ENCODE measurements around the gene ARID1B. TPM values are rescaled to one million over a fixed set of nuclear protein-coding genes. Genes with fewer than 3 reads are reported as not detected.

Gene ARID1B
- total and polyA plus RNA-seq, 2 experiments from 2014 or later = 32.9 to 67.0 TPM

- Histone ChIP-seq H4K20me1 (ENCODE audit: insufficient read depth, poor library complexity, severe bottlenecking) (peaks cover 24% of the 10 kb centered on the region), H3K79me2 (peaks cover 80% of the 10 kb centered on the region), H3K4me1 (ENCODE audit: insufficient read depth) (peaks cover 20% of the 10 kb centered on the region), H3K9me3 (ENCODE audit: low read depth) (no peaks in the 10 kb centered on the region), H2AFZ (no peak overlapping the region), H3K9me2 (replicated peaks; ENCODE audit: insufficient read depth) (no peaks in the 10 kb centered on the region), H3K36me3 (replicated peaks; ENCODE audit: insufficient read depth, low read depth) (no peaks in the 10 kb centered on the region), H3K27me3 (no peaks in the 10 kb centered on the region), H3K4me3 (no peak overlapping the region), H3K27ac (no peak overlapping the region), H3K4me2 (no peak overlapping the region)
- 100% methylated on average over 1 of the region's 1 CpG for WGBS (ENCODE audit: low lambda C conversion rate, missing lambda C conversion rate)
- no peak for DNase-seq (ENCODE audit: low spot score)
- TF ChIP-seq, protein P1, sequence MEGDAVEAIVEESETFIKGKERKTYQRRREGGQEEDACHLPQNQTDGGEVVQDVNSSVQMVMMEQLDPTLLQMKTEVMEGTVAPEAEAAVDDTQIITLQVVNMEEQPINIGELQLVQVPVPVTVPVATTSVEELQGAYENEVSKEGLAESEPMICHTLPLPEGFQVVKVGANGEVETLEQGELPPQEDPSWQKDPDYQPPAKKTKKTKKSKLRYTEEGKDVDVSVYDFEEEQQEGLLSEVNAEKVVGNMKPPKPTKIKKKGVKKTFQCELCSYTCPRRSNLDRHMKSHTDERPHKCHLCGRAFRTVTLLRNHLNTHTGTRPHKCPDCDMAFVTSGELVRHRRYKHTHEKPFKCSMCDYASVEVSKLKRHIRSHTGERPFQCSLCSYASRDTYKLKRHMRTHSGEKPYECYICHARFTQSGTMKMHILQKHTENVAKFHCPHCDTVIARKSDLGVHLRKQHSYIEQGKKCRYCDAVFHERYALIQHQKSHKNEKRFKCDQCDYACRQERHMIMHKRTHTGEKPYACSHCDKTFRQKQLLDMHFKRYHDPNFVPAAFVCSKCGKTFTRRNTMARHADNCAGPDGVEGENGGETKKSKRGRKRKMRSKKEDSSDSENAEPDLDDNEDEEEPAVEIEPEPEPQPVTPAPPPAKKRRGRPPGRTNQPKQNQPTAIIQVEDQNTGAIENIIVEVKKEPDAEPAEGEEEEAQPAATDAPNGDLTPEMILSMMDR (IDR thresholded peaks at IDR 0.05; ENCODE audit: poor library complexity) = no peak
- no peak for TF ChIP-seq EZH2phosphoT487 (IDR thresholded peaks at IDR 0.05; ENCODE audit: low read depth, severe bottlenecking, unreplicated experiment)
Measured at GRCh38 chr6:157074969-157075368, 297.8 kb downstream of the ARID1B start.

- TF ChIP-seq EZH2phosphoT487 (IDR thresholded peaks at IDR 0.05; ENCODE audit: low read depth, severe bottlenecking, unreplicated experiment) (no peak), EZH2 (IDR thresholded peaks at IDR 0.05; ENCODE audit: borderline replicate concordance) (no peak)
- TF ChIP-seq, protein P1 (IDR thresholded peaks at IDR 0.05; ENCODE audit: poor library complexity) = no peak
- Histone ChIP-seq H3K4me1 (ENCODE audit: insufficient read depth) (peaks cover 12% of the 10 kb centered on the region), H3K9me3 (ENCODE audit: low read depth) (no peaks in the 10 kb centered on the region), H3K9me2 (replicated peaks; ENCODE audit: insufficient read depth) (no peaks in the 10 kb centered on the region), H3K27ac (no peak overlapping the region), H3K4me2 (no peak overlapping the region), H3K36me3 (replicated peaks; ENCODE audit: insufficient read depth, low read depth) (no peaks in the 10 kb centered on the region), H3K27me3 (no peaks in the 10 kb centered on the region), H3K4me3 (no peak overlapping the region), H2AFZ (no peak overlapping the region), H4K20me1 (ENCODE audit: insufficient read depth, poor library complexity, severe bottlenecking) (peaks cover 29% of the 10 kb centered on the region), H3K79me2 (peaks cover 87% of the 10 kb centered on the region)
- 97% methylated on average over 8 of the region's 8 CpGs for WGBS (ENCODE audit: low lambda C conversion rate, missing lambda C conversion rate)
- no peak for DNase-seq (ENCODE audit: low spot score)
Measured at GRCh38 chr6:157075549-157076450, 298.6 kb downstream of the ARID1B start.

- no peaks in the 10 kb centered on the region for H3K36me3 ChIP-seq (replicated peaks; ENCODE audit: insufficient read depth, low read depth)
- no peak overlapping the region for H3K4me2 ChIP-seq
- H3K9me3 ChIP-seq (ENCODE audit: low read depth) = no peaks in the 10 kb centered on the region
- no peak overlapping the region for H3K27ac ChIP-seq
- no peak for DNase-seq (ENCODE audit: low spot score)
- peaks cover 25% of the 10 kb centered on the region for H4K20me1 ChIP-seq (ENCODE audit: insufficient read depth, poor library complexity, severe bottlenecking)
- H3K79me2 ChIP-seq = peaks cover 93% of the 10 kb centered on the region
- H2AFZ ChIP-seq = no peak overlapping the region
- peaks cover 6% of the 10 kb centered on the region for H3K4me1 ChIP-seq (ENCODE audit: insufficient read depth)
- no peak overlapping the region for H3K4me3 ChIP-seq
- TF ChIP-seq EZH2 (IDR thresholded peaks at IDR 0.05; ENCODE audit: borderline replicate concordance) (no peak), EZH2phosphoT487 (IDR thresholded peaks at IDR 0.05; ENCODE audit: low read depth, severe bottlenecking, unreplicated experiment) (no peak)
- TF ChIP-seq, protein P1 (IDR thresholded peaks at IDR 0.05; ENCODE audit: poor library complexity) = no peak
- H3K27me3 ChIP-seq = no peaks in the 10 kb centered on the region
- H3K9me2 ChIP-seq (replicated peaks; ENCODE audit: insufficient read depth) = no peaks in the 10 kb centered on the region
Measured at GRCh38 chr6:157076451-157076822, 299.3 kb downstream of the ARID1B start.
